Measurements from ENCODE around the gene MVB12B.

- TF ChIP-seq CTCF (IDR thresholded peaks at IDR 0.05) (no peak), REST (IDR thresholded peaks at IDR 0.05; ENCODE audit: insufficient read depth in 1 of 2, low read depth in 2 of 2, low read length in 1 of 2) (no peak)
Measured at GRCh38 chr9:126522612-126523356, 196.2 kb downstream of the MVB12B start.
